A673 (cell line): ENCODE results near the gene TET3. TPM values are rescaled to one million over a fixed set of nuclear protein-coding genes. Genes with fewer than 3 reads are reported as not detected.

Experiments used
- BruUV-seq: library from RNA; stranded (reverse); fragments of 400-500 nt; replicated peaks from 2 replicates; lab custom pipeline; 2021; lab: Mats Ljungman, UMichigan
- CTCF ChIA-PET: fragments of 300-600 bp; sonication (Branson Sonifier 250); formaldehyde crosslinking; loops from one replicate; lab custom pipeline; 2022; ENCODE audit warnings: antibody characterized with exemption; lab: Charles Lee
- POLR2A ChIA-PET: fragments of 300-600 bp; sonication (Branson Sonifier 250); formaldehyde crosslinking; loops from one replicate; lab custom pipeline; 2022; ENCODE audit warnings: antibody characterized with exemption; ENCODE audit not compliant: low non-redundant PET; lab: Charles Lee
- DNase-seq: peaks from one replicate; pipeline ENCODE4 v3.0.0-alpha.2; 2015; ENCODE audit warnings: low spot score
- H3K27ac ChIP-seq: fragments of 200-600 bp; sonication (generic); 2 replicates; pipeline ENCODE4 v1.5.1; 2016; ENCODE audit warnings: mixed run types, low read depth, mild to moderate bottlenecking, mixed read lengths, antibody characterized with exemption, low read length; ENCODE audit not compliant: poor library complexity, severe bottlenecking
- H3K27me3 ChIP-seq: fragments of 200-600 bp; sonication (generic); replicated peaks from 2 replicates; pipeline ENCODE4 v1.6.1; 2017; ENCODE audit warnings: mixed run types, low read depth, mild to moderate bottlenecking, mixed read lengths, antibody characterized with exemption, low read length; ENCODE audit not compliant: insufficient read depth, poor library complexity
- H3K36me3 ChIP-seq: fragments of 200-600 bp; sonication (generic); 2 replicates; pipeline ENCODE4 v1.6.1; 2016; ENCODE audit warnings: mixed run types, mild to moderate bottlenecking, mixed read lengths, antibody characterized with exemption, low read length; ENCODE audit not compliant: insufficient read depth, poor library complexity, severe bottlenecking
- H3K4me1 ChIP-seq: fragments of 200-600 bp; sonication (generic); 2 replicates; pipeline ENCODE4 v1.6.1; 2017; ENCODE audit warnings: mixed run types, mild to moderate bottlenecking, mixed read lengths, antibody characterized with exemption, low read length; ENCODE audit not compliant: insufficient read depth, poor library complexity, severe bottlenecking
- H3K4me3 ChIP-seq: fragments of 200-600 bp; sonication (generic); 2 replicates; pipeline ENCODE4 v1.5.1; 2016; ENCODE audit warnings: low read depth, mixed run types, mild to moderate bottlenecking, mixed read lengths, low read length; ENCODE audit not compliant: poor library complexity, severe bottlenecking
- H3K9me3 ChIP-seq: fragments of 200-600 bp; sonication (generic); 2 replicates; pipeline ENCODE4 v1.6.1; 2016; ENCODE audit warnings: mixed run types, low read depth, mild to moderate bottlenecking, mixed read lengths, antibody characterized with exemption, low read length; ENCODE audit not compliant: poor library complexity, severe bottlenecking
- EZH2 ChIP-seq: fragments of 200-600 bp; sonication (generic); IDR thresholded peaks from 2 replicates; pipeline ENCODE4 v1.6.1; 2017; ENCODE audit warnings: borderline replicate concordance, low read depth, mild to moderate bottlenecking, mixed read lengths, antibody characterized with exemption, low read length; ENCODE audit not compliant: poor library complexity, severe bottlenecking
- intact Hi-C: fragments of 100-400 bp; cut with micrococcal nuclease; formaldehyde crosslinking; loops from one replicate; pipeline ENCODE4 v1.10.0; 2022; ENCODE audit not compliant: unreplicated experiment
- total RNA-seq: library from RNA; stranded (reverse); gene quantifications from 2 replicates; pipeline ENCODE4 v1.2.3, GENCODE V29; 2021
- TF ChIP-seq, protein P1 (sequence below): fragments of 300-800, 200-600 bp; sonication (generic); conservative IDR thresholded peaks from 2 replicates; pipeline ENCODE4 v1.5.1; 2017; ENCODE audit warnings: low read depth, mild to moderate bottlenecking, antibody characterized with exemption, low read length, moderate library complexity, mixed read lengths

The TET3 gene
- total RNA-seq, 1 experiment from 2014 or later: 26.3 TPM

GRCh38 chr2:73994178-73994831 is 9.6 kb downstream of the TET3 start:
- no TSS peak for BruUV-seq
- intact Hi-C loops: no loop called here
- ChIA-PET POLR2A (no interaction called here), CTCF (no interaction called here)
- no peak overlapping the region for H3K4me3 ChIP-seq
- no peak for TF ChIP-seq EZH2
- TF ChIP-seq, protein P1, sequence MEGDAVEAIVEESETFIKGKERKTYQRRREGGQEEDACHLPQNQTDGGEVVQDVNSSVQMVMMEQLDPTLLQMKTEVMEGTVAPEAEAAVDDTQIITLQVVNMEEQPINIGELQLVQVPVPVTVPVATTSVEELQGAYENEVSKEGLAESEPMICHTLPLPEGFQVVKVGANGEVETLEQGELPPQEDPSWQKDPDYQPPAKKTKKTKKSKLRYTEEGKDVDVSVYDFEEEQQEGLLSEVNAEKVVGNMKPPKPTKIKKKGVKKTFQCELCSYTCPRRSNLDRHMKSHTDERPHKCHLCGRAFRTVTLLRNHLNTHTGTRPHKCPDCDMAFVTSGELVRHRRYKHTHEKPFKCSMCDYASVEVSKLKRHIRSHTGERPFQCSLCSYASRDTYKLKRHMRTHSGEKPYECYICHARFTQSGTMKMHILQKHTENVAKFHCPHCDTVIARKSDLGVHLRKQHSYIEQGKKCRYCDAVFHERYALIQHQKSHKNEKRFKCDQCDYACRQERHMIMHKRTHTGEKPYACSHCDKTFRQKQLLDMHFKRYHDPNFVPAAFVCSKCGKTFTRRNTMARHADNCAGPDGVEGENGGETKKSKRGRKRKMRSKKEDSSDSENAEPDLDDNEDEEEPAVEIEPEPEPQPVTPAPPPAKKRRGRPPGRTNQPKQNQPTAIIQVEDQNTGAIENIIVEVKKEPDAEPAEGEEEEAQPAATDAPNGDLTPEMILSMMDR: no peak
- H3K36me3 ChIP-seq: peaks cover 9% of the 10 kb centered on the region
- H3K27ac ChIP-seq: no peak overlapping the region
- no peak for DNase-seq
- H3K4me1 ChIP-seq: peaks cover under 1% of the 10 kb centered on the region
- no peaks in the 10 kb centered on the region for H3K9me3 ChIP-seq
- no peaks in the 10 kb centered on the region for H3K27me3 ChIP-seq

DNA sequence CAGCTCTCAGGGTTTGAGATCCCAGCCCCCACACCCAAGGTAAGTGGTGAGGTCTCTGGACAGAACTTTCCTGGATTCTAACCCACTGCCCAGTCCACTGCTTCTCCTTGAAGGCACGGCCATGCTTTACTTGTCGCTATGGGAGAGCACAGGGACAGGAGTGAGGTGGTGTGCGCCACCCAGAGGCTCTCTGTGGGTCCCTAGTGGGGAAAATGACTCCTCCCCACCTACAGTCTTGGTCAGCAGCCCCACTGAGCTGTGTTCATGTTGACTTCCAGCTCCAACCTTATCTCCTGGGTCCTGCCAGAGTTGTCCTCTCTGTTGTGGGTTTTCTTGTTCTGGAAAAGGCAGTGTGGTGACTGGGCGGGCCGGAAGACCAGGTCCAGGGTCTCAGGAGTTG is 11.1 kb downstream of the TET3 start:
- intact Hi-C loops: no loop called here
- H3K4me3 ChIP-seq: no peak overlapping the region
- TF ChIP-seq, protein P1: no peak
- no peak for TF ChIP-seq EZH2
- no peaks in the 10 kb centered on the region for H3K9me3 ChIP-seq
- CTCF ChIA-PET: no interaction called here
- peaks cover 16% of the 10 kb centered on the region for H3K4me1 ChIP-seq
- H3K36me3 ChIP-seq: no peaks in the 10 kb centered on the region
- no peaks in the 10 kb centered on the region for H3K27me3 ChIP-seq
- no TSS peak for BruUV-seq
- DNase-seq: no peak
- POLR2A ChIA-PET: no interaction called here
- no peak overlapping the region for H3K27ac ChIP-seq

DNA sequence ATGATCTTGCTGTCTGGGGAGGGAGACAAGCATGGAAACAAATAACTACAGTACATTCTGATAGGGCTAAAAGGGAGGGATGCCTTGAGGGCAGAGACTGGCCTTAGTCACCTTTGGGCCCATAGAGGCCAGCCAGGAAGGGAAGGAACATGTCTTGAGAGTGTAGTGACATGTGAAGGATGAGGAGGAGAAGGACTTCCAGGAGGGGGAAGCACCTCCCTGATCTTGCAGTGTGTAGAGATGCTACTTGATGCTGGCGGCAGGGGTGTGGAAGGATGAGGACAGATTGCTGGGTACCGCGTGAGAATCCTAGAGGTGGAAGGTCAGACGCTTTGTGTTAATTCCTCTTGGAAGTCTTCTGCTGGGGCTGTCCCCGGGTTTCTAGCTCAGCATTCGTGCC is 13.1 kb downstream of the TET3 start:
- H3K9me3 ChIP-seq: no peaks in the 10 kb centered on the region
- POLR2A ChIA-PET: no interaction called here
- no TSS peak for BruUV-seq
- no peaks in the 10 kb centered on the region for H3K27me3 ChIP-seq
- no peak overlapping the region for H3K4me3 ChIP-seq
- H3K27ac ChIP-seq: no peak overlapping the region
- peaks cover 30% of the 10 kb centered on the region for H3K4me1 ChIP-seq
- intact Hi-C loops: no loop called here
- CTCF ChIA-PET: no interaction called here
- no peak for DNase-seq
- TF ChIP-seq EZH2: no peak
- TF ChIP-seq, protein P1: no peak
- H3K36me3 ChIP-seq: no peaks in the 10 kb centered on the region
